DMS 273 (cell line): ENCODE results near the gene GOLT1A.
A peak's percentile ranks its signal among the peaks of the same experiment; 100 is the strongest.

Experiments used
- DNase-seq: peaks from one replicate; lab custom pipeline; 2025; ENCODE audit not compliant: unreplicated experiment; lab: John Stamatoyannopoulos, UW

GOLT1A gene, protein sequence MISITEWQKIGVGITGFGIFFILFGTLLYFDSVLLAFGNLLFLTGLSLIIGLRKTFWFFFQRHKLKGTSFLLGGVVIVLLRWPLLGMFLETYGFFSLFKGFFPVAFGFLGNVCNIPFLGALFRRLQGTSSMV

DNA sequence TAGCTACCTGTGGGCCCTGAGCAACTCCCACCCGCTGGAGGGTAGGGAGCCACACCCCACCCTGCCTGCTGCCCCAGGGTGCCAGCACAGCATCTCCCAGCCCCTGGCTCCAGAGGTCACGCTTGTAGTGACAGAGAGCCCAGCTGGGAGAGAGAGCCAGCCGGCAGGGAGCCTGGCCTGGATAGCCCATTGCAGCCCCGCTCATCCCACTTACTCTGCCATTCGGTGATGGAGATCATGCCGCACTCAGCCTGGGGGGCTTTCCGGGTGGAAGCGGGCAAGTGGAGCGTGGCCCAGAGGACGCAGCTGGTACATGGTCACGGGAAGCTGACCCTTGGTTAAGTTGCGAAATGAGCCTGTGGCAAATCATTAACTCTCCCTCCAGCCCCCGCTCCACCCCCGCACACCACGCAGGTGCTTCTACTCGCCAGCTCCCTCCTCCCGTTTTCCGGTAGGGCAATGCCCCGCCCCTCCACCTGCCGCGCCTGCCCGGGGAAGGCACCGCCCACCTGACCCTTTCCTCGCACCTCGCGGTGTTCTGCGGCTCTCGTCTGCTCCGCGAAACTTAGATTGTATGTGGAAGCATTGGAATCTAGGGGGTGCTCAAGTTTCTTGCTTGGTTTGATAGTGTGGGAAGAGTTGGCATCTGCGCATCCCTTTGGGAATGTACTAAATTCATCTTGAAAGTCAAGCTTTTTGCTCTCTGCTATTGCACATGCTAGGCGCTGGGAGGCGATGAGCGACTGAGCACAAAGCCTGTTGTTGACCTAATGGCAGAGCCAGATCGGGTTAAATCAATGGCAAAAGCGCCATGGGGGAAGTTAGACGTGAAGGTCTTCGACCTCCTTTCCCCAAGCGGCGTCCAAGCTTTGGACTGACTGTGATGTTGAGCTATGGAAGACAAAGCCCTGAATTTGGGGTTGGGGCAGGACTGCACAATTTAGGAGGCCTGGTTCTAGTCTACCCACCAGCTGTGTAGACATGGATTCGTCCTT lies at the start of gene GOLT1A:
GOLT1A (minus strand) TSS at position 321 of the 995 bp plus-strand sequence; CDS start at position 239, 82 bp downstream.
- DNase-seq, result no peak

DNA sequence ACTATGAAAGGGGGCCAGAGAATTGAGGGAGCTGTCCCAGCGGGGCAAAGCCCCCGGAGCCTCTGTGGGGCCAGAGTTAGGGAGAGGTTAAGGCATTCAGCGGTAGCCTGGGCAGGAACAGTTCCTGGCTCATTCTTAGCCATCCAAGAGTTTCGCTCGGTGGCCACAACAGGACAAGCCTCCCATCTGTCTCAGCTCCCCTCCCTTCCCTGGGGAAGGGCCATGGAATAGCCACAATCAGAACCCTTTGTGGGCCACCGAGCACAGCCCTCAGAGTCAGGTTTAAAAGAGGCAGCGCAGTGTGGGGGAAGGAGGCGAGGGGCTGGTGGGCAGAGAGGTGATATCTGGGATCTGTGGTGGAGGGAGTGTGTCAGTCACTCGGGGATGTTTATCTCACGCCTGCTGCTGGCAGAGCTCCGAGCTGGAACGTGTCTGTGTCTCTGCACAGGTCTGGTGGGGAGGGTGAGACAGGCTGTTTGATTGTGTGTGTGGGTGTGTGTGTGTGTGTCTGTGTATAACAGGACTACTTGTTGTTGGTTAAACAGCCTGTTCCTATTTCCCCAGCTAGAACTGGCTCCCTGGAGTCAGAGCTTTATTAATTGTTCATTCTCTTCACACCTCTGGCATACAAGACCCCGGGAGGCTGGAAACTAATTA lies 49.6 kb upstream of the GOLT1A start:
- peak; percentile 61 for DNase-seq

DNA sequence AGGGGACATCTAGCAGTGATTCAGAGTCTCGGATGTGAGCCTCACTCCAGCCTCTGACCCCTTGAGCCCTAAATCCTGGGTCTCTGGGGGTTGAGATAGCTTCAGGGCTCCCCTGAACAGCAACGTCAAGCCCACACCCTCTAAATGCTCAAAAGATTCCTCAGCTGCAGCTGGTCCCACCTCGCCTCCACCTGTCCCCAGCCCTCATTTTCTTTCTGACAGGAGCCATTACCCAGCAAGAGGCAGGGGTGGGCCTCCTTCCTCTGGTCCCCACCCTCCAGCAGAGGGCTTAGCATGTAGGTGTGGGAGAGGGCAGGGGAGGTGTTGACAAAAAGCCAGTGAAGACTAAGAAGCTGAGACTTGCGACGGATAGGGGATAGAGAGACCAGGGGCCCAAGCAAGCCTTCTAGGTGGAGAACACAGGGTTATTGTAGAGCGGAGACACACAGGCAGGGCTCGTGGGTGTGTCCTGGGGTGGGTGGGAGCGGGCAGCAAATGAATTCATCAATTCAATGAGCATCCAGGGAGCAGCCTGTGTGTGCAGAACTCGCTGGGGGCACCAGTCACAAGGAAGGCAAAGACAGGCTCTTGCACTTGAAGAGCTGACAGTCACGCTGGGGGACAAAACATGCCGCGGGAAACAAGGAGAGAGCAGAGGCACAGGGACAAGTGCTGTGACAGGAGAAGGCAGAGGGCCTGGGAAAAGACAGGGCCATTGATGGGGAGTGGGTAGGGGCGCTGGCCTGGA lies 48.9 kb upstream of the GOLT1A start:
- no peak for DNase-seq

DNA sequence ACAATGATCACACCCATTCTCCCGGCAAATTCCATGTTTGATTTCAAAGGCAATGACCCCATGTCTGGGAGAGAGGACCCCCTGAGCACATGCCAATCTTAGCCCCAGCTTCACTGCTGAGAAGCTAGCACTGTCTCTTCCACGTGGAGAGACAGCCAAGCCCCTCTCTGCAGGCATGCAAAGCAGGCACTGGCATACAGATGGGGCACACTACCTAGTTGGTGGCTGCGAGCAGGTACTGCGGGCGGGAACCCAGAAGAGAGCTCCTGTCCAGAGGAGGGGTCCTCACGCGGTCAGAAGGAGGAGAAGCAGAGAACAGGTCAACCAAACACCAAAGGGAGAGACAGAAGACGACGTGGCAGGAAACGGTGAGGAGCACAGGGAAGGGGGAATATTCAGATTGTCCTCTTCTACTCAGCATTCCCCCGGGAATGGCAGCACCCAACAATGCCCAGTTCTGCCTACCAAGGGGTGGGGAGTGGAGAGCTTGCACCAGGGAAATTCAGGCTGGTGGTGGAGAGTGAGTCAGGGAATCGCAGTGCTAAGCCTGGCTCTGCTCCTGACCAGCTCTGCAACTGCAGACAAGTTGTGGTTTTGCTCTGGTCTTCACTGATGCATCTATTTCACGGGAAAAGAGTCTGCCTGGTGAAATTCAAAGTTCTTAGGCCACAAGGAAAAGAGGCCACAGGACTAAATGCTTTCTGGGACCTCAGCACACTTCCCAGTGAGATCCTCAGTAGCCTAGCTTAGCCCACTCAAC lies 48.1 kb upstream of the GOLT1A start:
- DNase-seq, result no peak

DNA sequence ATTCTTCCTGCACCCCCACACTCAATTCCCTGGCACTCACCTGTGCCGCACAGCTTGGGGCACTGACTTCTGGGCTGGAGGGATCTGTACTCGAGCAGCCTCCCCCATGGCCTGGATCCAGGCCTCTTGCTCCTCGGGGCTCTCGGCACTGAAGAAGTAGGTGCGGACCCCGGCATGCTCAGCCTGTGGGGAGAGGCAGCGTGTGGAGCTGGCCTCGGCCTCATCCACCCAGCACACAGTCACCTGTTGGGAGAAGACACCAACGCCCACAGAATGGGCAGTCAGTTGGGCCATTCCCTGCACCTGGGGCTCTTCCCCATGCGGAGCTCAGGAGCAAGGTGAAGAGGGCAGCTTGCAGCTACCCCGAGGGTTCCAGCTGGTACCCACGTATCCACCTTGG lies 47.5 kb upstream of the GOLT1A start:
- DNase-seq, result no peak

DNA sequence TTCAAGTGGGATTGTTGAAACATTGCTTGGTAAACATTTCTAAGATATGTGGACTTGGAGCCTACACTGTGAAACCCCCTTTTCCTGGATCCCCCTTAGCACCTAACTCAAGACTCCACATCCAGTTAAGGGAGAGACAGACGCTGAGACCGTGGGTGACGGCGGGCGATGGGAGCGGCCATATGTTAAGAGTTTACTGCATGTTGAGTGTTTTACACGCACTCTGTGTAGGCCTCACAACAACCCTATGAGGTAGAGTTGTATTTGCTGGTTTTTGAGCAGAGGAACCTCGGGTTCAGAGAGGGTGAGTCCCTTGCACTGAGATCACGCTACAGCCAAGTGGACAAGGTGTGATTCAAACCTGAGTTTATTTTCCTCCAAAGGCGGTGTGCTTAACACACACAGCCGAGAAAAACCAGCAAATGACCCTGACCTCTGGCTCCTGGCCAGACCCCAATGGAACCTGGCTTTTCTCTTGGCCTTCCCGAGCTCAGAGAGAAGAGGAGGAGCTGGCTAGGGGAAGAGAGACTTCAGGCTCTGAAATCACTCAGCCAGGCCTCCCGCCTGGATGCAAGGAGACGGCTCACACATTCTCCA lies 46.9 kb upstream of the GOLT1A start:
- DNase-seq, result no peak

DNA sequence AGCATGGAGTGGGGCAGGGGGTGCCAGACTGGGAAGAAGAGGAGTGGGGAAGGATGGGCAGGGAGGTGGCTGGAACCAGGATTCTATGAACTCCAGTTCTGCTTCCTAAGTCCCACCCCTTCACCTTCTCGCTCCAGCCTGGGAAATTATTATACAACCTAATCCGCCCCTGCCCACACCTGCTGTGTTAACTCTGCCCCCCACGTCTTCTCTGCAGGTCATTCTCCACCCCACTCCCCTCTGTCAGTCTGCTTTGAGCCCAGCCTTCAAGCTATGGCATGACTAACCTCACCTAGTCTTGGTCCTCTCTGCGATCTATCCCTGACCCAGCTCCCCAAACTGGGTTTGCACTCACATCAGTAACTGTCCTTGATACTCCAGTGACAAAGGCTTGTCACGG lies 46.0 kb upstream of the GOLT1A start:
- DNase-seq, result no peak

DNA sequence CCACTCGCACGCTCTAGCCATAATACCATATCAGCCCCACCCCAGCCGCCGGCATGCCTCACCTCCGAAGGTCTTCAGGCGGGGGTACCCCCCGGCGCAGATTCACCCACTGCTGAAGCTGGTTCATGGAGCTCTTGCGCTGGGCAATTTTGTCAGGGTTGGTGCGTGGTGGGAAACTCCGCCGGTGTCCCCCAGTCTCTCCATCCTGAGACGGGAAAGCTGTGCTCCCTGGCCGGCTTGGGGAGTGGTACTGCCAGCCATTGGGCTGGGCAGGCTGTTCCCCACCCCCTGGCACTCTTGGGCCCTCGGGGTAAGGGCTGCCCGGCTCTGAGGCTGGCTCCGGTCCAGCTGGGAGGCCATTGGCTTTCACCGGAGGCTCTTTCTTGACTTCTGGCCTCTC lies 45.4 kb upstream of the GOLT1A start:
- DNase-seq, result no peak

DNA sequence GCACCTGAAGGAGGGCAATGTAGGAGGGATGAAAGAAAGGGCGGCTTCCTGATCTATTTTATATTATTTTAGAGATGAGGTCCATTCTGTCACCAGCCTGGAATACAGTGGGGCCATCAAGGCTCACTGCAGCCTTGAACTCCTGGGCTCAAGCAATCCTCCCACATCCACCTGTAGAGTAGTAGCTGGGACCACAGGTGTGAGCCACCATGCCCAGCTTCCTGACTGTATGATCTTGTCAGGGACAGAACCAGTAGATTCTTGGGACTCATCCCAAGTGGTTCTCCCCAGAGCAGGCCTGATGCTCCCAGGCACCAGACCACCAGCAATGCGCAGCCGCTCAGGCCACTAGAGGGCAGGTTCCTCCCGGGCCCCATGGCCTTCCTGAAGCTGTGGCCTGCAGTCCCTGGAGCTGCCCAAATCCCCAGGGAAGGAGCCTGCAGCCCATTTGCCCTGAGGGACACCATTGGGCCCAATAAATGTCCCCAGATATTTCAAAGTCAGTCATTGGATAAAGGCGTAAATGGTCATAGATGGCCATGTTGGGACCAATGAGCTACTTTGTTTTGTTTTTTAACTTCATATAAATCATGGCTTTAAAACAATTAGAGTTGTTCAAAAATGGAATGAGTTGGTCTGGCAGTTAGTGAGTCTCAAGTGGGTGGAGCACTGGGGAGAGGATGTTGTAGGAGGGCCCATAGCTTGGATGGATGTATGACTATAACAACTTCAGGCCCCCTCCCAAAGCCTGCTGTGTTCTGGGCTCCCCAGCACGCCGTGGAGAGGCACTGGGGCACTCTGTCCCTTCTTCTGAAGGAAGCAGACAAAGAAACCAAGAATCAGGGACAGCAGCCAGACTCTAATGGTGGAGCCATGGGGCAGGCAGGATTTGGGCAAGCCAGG lies 44.7 kb upstream of the GOLT1A start:
- DNase-seq, result peak; percentile 78

DNA sequence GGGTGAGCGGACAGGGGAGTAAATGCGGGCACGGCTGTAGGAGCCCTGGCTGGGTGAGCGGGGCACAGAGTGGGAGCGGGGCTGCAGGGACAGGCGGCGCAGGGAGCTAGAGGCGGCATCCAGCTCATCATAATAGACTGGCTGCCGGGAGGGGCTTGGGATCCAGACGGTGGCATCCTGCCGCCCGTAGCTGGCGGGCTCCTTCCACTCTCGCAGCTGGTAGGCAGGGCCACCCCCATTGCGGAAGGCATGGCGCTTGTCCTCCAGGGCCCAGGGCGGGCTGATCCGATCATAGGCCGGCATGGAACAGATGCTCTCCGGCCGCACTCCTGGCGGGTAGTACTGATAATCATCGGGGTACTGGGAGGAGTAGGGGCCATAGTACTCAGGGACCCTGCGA lies 43.7 kb upstream of the GOLT1A start:
- DNase-seq, result no peak

DNA sequence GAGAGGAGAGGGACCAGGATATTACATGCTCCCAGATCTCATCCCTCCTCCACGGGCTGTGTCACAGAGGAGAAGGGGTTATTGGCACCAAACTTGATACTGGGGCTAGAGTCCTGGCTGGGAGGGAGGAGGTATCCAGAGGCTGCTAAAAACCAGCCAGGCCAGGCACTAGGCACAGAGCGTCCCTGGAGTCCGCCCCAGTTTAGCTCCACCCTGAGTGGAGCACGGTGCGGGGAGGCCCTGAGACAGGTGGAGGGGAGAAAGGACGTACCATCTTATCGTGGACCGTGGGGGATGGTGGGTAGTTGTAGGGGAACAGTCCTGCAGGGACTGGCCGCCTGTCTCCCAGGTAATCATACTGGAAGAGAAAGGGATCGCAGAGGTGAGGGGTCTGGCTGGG lies 42.7 kb upstream of the GOLT1A start:
- no peak for DNase-seq

DNA sequence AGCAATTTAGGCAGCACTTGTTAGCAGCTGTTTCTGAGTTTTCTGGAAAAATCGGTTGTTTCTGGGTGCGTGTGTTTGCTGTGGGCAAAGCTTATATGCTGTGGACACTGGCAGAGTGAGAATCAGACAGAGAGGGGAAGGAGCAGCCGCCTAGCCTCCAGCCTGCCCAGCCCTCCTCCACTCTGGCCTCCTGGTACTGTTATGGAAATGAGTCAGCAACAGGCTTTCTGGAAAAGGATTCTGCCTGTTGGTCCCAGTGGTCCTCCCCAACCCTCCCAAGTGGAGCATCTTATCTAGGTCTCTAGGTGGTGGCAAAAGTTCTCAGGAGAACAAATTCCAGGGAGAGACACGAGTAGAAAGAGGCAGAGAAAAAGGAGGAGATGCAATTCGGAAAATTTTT lies 42.2 kb upstream of the GOLT1A start:
- DNase-seq, result no peak

DNA sequence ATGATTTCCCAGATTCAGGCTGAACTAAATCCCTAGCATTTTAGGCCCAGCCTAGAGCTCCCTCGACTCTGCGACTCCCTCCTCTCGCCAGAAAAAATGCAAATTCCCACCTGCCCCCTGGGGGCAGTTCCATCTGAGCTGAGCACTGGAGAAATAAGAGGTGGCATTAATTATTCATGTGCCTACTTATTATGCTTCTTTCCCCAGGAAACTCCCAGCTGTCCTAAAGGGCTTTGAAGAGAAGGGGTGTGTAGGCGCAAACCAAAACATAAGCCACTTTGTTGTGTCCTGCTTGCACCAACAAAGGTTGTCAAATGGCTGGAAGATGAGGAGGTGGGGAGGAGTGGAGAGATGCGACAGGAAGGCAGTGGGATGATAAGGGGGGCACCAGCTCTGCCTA lies 41.4 kb upstream of the GOLT1A start:
- peak; percentile 93 for DNase-seq

DNA sequence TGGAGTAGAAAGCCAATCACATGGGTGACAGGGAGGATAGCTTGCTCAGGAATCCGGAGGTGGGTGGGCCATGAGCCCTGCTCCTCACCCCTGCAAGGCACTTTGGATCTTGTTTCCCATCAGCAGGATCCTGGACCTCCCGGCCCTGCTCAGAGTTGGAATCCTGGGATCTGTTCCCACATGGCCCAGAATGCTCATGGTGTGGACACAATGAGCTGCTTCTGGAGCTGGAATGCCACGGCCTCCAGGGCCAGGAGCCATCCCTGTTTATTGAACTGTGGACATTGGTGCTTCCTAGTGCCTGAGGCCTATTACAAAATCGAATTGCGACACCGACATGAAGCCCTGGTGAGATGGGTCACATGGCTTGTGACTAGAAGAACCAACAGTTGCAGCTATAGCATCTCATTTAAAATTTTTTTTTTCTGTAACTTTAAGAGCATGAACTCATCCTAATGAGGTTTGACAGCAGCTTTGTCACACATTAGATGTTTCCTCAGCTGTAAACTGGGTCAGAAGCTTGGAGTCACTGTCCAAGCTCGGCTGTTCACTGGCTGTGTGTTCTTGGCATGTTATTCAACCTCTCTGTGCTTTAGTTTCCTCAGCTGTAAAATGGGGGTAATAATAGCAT lies 40.4 kb upstream of the GOLT1A start:
- DNase-seq, result no peak

DNA sequence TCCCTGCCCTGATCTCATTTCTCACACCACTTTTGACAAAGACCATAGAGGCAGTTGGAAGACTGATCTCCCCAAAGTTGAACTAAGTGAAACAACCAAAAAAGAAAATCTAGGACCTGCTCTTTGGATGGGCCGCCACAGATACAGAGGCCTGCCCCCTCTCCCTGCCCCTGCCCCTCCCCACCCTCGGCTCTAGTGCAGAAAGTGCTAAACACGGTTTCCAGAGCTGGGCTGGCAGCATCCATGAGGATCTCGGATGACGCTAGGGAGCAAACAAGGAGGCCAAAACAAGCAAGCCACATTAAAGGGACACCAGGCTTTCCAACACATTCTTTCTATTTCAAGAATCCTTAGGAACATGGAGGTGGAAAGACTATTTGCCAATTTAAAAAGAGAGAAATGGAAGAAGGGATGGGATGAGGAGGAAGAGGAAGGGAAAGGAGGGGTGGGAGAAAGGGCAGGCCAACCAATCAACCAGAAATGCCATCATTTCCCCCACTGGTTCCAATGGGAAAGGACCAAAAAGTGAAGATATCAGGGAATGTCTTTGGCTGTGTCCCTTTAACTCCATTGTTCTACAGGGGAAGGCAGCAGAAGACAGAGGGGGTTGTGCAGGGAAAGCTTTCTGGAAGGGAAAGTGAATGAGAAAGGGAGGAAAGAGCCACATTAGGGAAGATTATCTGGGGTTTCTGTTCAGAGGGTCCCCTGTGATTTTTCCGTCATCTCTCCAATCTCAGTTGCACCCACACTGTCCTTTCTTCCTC lies 38.3 kb upstream of the GOLT1A start:
- DNase-seq, result no peak

DNA sequence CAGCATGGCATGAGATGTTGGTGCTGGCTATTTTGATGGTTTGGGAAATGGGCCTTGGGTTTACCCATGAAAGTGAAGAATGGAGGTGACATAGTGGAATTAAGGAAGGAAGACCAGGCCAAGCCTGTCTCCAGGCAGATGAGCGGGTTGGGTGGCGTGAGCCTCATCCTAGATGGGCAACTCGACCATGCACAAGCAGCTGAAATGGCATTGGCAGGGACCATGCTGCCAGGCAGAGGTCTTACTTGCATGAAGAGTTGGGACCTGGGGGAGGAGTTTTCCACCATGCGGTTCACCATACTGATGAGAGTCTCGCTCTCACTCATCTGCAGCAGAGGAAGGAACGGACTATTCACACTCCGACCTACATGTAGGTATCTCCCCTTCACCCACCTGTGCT lies 37.5 kb upstream of the GOLT1A start:
- DNase-seq, result no peak

DNA sequence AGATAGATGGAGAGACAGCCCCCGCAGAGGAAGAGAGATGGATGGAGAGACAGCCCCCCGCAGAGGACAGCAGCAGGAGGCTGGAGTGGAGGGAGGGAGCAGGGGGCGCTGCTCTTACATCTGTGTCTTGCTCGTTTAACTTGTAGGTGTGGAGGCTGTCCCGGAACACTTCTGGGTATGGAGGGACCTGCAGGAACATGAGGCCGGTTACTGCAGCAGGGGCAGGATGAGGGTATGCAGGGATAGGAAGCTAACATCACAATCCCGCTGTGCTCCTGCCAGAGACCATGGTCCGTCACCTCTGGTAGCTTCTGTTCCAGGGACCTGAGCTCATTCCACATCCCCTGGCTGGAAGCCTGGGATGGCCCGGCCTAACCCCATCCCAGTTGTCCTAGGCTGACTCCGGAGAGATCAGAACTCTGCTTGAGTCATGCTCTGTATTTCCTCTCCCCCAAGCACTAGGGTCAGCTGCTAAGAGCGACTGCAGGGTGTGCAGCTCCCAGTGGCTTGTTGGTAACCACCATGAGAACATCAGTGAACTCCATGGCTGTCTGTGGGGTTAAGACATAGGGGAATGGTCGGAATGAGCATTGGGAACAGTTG lies 36.7 kb upstream of the GOLT1A start:
- no peak for DNase-seq
